Stimulated activated CD4-positive, alpha-beta T cell treated with anti-CD3 and anti-CD28 coated beads, Interleukin-15, amount 100 ng/mL, for 48 hours (primary cell): ENCODE data around the gene XKR7.

ENCODE experiments used
- DNase-seq, 2 donors: peaks; one replicate each; pipeline ENCODE4 v3.0.0-alpha.2; 2020; ENCODE audit warnings: low read depth in 2 of 2

The XKR7 gene

GRCh38 chr20:31945319-31945718 lies 22.6 kb upstream of the XKR7 start:
- no peak for DNase-seq

- DNase-seq: no peak
Measured at GRCh38 chr20:31945785-31946184, 22.2 kb upstream of the XKR7 start.

- DNase-seq: no peak
Measured at GRCh38 chr20:31948008-31948407, 19.9 kb upstream of the XKR7 start.

- no peak for DNase-seq
Measured at GRCh38 chr20:31949877-31950646, 17.9 kb upstream of the XKR7 start.

GRCh38 chr20:31951203-31951529 lies 16.8 kb upstream of the XKR7 start:
- no peak for DNase-seq

DNA sequence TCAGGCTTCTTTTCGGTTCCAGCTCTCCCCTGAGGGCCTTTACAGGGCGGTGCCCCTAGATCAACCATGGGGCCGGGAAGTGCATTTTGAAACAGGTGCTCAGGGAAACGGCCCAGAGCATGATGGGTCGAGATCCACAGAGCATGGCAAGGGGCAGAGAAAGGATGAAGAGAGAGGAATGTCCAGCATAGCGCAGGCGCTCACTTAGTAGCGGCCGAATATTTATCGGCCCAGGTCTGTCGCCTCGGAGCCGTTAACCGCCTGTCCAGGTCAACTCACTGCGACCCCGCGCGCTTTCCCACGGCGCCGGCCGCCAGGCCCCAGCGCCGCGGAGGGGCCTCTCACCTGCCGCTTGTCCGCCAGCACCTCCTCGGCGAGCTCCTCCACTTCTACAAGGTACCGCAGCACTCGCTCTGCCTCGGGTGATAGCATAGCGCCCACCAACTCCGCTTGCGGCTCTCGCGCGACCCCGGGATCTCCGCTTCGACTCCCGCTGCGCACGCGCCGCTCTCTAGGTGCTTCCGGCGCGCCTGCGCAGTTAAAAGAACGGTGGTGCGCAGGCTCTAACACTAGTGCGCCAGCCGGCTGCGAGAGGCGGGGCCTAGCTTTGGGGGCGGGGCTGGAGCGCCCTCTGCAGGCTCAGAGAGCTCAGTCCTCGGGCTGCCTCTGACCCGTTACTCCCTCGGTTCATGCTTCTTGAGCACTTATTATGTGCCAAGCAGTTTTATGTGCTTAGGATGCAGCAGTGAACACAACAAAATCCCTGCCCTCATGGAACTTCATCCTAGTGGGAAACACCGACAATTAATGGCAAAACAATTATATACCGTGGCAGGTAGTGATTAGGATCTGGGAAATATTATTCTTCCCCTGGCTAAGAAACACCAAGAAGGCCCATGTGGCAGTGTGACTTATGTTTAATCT lies 16.2 kb upstream of the XKR7 start, which contains the start of gene PDRG1:
Gene PDRG1 (minus strand): TSS at position 517 of the 924 bp plus-strand sequence. CDS start 85 bp downstream, at position 432.
- peak; percentile 95 for DNase-seq

GRCh38 chr20:31953556-31954148 lies 14.3 kb upstream of the XKR7 start:
- no peak for DNase-seq

DNA sequence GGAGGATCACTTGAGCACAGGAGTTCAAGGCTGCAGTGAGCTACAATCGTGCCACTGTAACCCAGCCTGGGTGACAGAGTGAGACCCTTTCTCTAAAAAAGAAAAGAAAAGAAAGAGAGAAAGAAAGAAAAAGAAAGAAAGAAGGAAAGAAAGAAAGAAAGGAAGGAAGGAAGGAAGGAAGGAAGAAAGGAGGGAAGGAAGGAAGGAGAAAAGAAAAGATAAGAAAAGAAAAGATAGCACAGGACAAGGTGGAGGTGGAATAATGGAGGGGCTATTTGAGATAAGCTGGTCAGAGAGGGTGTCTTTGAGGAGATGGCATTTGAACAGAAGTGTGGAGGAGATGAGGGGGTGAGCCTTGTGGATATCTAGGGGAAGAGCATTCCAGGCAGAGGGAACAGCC lies 13.5 kb upstream of the XKR7 start:
- DNase-seq: no peak

DNA sequence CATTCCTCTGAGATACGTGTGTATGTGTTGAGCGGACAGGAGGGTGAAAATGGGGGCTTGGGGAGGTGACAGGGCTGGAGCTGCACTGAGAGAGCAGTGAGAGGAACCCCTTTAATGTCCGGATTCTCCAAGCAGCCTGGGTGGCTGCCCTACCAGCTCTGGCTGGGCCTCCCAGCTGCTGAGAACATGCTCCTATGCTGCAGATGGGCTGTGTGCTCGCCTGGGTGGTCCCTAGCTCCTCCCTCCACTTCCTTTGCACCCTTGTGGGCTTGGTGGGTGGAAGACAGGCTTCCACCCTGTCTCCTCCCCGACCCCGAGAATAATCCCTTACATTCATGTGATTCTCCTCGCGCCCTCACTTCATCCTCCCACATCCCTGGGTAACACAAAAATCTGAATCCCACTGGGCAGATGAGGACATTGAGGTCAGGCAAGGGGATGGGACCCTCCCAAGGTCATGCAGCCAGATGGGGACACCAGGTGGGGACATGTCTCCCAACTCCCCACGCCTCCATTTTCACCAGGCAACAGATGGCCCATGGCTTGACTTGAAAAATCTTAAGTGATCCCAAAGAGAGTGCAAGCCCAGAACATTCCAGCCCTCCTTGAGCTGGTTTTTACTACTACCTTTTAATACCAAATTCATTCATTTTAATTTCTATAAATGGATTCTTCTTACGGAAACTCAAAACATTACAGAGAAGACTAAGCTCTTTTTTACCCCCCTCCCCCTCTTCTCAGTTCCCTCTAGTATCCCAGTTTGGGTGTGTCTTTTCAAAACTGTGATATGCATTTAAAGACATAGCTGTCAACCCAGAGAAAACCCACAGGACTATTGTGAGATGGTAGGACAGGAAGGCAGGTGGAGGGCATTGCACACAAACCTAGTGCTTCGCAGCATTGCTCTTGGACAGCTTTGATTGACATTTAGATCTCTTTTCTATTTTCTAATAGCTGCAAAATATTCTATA lies 11.1 kb upstream of the XKR7 start:
- no peak for DNase-seq

DNA sequence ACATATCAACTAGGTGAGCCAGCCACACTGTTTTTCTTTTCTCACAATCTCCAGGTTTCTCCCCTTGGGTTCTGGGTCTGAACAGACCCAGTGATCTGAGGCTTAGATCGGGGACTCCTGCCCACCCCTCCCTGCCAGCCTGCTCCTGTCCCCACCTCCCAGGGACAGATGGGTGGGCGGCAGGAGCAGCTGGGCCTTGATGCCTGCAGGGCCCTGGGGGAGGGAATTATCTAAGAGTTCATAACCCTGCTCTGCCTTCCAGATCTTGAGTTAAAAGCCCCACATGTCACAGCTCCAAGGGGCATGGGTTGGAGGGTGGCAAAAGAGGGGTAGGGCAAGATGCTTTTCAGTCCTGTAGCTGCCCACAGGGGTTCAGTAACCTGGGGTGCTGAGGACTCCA lies 5.2 kb upstream of the XKR7 start:
- DNase-seq: no peak

DNA sequence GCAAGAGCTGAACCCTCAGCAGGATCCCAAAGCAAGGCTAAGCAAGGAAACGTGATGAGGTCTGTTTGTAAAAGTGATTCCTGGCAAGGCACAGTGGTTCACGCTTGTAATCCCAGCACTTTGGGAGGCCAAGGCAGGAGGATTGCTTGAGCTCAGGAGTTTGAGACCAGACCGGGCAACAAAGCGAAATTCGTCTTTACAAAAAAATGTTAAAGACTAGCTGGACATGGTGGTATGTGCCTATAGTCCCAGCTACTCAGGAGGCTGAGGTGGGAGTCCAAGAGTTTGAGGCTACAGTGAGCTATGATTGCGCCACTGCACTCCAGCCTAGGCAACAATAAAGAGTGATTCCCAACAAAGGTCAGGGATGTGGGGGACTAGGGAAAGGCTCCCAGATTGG lies 4.1 kb upstream of the XKR7 start:
- DNase-seq: no peak

GRCh38 chr20:31966991-31967655 lies 828 bp upstream of the XKR7 start:
- DNase-seq: no peak

DNA sequence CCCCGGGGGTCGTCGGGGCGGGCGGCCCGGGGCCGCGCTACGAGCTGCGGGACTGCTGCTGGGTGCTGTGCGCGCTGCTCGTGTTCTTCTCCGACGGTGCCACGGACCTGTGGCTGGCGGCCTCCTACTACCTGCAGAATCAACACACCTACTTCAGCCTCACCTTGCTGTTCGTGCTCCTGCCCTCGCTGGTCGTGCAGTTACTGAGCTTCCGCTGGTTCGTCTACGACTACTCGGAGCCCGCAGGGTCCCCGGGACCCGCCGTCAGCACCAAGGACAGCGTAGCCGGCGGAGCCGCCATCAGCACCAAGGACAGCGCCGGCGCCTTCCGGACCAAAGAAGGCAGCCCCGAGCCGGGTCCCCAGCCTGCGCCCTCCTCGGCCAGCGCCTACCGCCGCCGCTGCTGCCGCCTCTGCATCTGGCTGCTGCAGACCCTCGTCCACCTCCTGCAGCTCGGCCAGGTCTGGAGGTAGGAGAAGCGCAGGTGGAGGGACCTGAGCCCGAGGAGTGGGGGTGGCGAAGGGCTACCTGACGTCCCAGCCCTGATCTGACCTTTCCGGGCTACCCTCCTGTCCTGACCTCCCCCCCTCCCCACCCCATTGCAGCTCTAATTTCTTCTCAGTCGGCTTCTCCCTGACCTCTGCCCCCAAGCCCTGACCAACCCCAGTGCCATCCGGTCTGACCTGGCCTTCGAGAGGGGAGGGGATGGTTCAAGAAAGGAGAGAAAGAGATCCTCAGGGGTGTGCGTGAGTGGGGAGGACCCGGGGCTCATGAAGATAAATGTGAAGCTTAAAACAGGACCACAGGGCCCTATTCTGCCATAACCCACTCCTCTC lies 558 bp downstream of the XKR7 start:
- DNase-seq: peak; percentile 57 to 75

- DNase-seq: no peak
Measured at GRCh38 chr20:31969991-31970390, 2.0 kb downstream of the XKR7 start.

DNA sequence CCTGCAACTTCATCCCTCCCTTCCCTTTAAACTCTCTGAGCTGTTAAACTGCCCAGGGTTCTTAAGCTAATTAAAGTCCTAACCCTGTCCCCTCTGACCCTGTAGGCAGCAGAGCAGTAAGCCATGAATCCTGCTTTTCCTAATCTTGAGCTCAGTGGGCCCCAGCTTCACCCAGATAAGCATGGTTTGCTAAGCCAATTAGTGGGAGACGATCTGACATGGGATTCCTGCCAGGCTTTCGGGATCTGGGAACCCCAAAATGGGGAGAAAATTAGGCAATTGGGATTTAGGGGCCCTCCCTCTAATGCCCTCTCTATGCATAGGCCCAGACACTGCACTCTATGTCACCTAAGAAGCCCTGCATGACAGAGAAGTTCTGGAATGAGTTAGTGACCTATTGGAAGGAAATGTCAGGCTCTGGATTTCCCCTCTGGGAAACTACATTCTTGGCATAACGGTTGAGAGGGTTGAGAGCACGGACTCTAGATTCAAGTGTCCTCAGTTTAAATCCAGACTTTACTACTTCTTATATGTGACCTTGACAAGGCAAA lies 4.6 kb downstream of the XKR7 start:
- no peak for DNase-seq

DNA sequence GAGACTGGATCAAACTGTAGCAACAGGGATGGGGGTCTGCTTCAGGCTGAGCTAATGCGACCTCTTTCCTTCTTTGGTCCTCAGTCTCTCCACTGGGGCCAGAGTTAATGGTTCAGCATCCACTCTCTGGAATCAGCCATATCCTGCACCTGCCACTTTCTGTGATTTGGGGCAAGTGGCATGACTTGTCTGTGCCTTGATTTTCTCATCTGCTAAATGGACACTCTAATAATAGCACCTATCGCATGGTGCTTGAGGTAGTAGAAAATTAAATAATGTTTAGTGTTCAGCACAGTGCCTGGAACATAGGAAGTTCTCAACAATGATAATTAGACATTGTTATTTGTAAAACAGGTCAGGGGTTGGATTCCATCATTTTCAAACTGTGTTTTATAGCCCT lies 6.3 kb downstream of the XKR7 start:
- DNase-seq: no peak

DNA sequence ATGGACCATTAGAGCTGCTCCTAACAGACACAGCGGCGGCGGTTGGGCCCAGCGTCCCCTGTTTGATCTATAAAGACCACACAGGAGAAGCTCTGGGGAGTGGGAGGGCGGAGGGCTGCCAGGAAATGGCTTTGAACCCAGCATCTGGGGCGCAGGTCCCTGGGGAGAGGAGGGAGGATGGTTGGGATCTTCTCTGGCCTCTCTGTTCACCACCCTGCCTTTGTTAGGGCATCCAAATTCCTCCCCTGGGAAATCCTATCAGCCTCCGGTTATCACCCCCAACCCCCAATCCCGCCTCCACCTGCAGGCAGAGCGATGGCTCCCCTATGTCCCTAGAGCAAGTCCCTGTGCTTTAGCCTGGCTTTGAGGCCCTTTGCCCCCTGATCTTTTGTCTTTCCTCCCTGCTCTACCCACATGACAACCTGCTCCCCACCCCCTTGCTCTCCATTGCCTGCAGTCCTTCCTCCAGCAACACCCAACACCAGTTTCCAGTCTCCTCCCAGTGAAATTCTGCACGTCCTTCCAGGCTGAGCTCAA lies 7.1 kb downstream of the XKR7 start:
- no peak for DNase-seq

DNA sequence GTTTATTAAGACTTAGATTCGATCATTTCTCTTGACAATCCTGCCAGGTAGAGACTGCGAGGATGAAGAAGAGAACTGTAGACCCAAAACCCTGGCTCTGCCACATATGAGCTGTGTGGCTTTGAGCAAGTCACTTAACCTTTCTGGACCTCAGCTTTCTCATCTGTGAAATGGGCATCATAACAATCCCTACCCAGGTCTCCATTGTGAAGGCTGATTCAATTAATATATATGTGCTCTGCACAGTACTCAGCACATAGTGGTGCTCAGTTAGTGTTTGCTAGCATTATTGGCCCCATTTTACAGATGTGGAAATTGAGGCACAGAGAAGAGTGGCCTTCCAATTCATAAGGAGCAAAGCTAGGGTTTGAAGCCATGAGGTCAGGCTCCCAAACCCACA lies 7.9 kb downstream of the XKR7 start:
- DNase-seq: no peak

GRCh38 chr20:31977080-31977479 lies 9.1 kb downstream of the XKR7 start:
- no peak for DNase-seq
